Sigmoid colon (tissue), 7 donors: Measurements from ENCODE around the gene TMEM220. TPM values are rescaled to one million over a fixed set of nuclear protein-coding genes. Genes with fewer than 3 reads are reported as not detected.

Experiments used
- DNase-seq: peaks from one replicate; pipeline ENCODE4 v3.0.0-alpha.2; 2019
- H3K27ac ChIP-seq, 4 donors: fragments of 200-600 bp; sonication (generic); one replicate each; pipeline ENCODE4 v1.5.1; 2016 to 2019; ENCODE audit warnings: mild to moderate bottlenecking in 1 of 4
- H3K27me3 ChIP-seq, 3 donors: fragments of 200-600 bp; sonication (generic); one replicate each; pipeline ENCODE4 v1.5.1; 2019; ENCODE audit warnings: mild to moderate bottlenecking in 1 of 3
- H3K36me3 ChIP-seq, 4 donors: fragments of 200-600 bp; sonication (generic); one replicate each; pipeline ENCODE4 v1.5.1; 2016 to 2019
- H3K4me1 ChIP-seq, 4 donors: fragments of 200-600 bp; sonication (generic); one replicate each; pipeline ENCODE4 v1.5.1; 2017 to 2019
- H3K4me3 ChIP-seq, 4 donors: fragments of 200-600 bp; sonication (generic); one replicate each; pipeline ENCODE4 v1.5.1; 2017 to 2019; ENCODE audit warnings: mild to moderate bottlenecking in 2 of 4, moderate library complexity in 1 of 4
- H3K9me3 ChIP-seq, 4 donors: fragments of 200-600 bp in 3 of 4; sonication (generic) in 3 of 4; one replicate each; pipeline versions ENCODE4 v1.5.1 to v1.6.1; 2013 to 2019
- CTCF ChIP-seq, 4 experiments: fragments of 450-650 bp in 3 of 4; fragments of 200-600 bp in 1 of 4; IDR thresholded peaks; one replicate each; pipeline ENCODE4 v1.5.1; 2016 to 2019; ENCODE audit warnings: antibody characterized with exemption in 4 of 4, mild to moderate bottlenecking in 3 of 4, moderate library complexity in 2 of 4
- EP300 ChIP-seq, 4 donors: sonication (generic); formaldehyde crosslinking; IDR thresholded peaks; one replicate each; pipeline ENCODE4 v1.6.1; 2017; ENCODE audit warnings: antibody characterized with exemption in 4 of 4
- POLR2A ChIP-seq, 2 donors: fragments of 450-650 bp; IDR thresholded peaks; one replicate each; pipeline ENCODE4 v1.6.1; 2016; ENCODE audit warnings: antibody characterized with exemption in 2 of 2, mild to moderate bottlenecking in 2 of 2, moderate library complexity in 2 of 2
- POLR2AphosphoS5 ChIP-seq, 4 donors: sonication (generic); formaldehyde crosslinking; IDR thresholded peaks; one replicate each; pipeline ENCODE4 v1.6.1; 2017; ENCODE audit warnings: antibody characterized with exemption in 4 of 4
- WGBS, 2 donors: extraction: QIAGEN DNeasy Blood & Tissue Kit; methylation state at CpG; one replicate each; pipeline ENCODE4 v1.1.7; 2013; 5-methylcytosine and 5-hydroxymethylcytosine counted together
- intact Hi-C: fragments of 100-400 bp; cut with DNase I; formaldehyde crosslinking; loops from one replicate; pipeline ENCODE4 v1.15.1; 2023
- polyA plus RNA-seq, 3 donors: library from polyadenylated mRNA; stranded (reverse); fragments of 200-250 nt; gene quantifications; one replicate each; pipeline ENCODE4 v1.2.3, GENCODE V29; 2013
- total RNA-seq, 4 donors: library from RNA; depleted of rRNA; stranded (reverse); fragments of >200 nt; gene quantifications; one replicate each; pipeline ENCODE4 v1.1.0, GENCODE V29; 2016
- donor health status: healthy with polysubstance abuse.
- donor health status: Bipolar disorder and iron deficiency.
- donor health status: healthy.

Gene TMEM220
- total and polyA plus RNA-seq, 7 donors = 8.3 to 22.7 (median 13.2) TPM

GRCh38 chr17:10668775-10669174, 61.0 kb downstream of the TMEM220 start:
- intact Hi-C loops = no loop called here
- Histone ChIP-seq H3K27me3 (no peaks in the 10 kb centered on the region), H3K9me3 (no peaks in the 10 kb centered on the region), H3K4me3 (no peak overlapping the region), H3K27ac (peak overlapping the region in 1 of 4 donors; percentile 1), H3K36me3 (no peaks in the 10 kb centered on the region), H3K4me1 (peaks cover 0 to 19% (median 9%) of the 10 kb centered on the region in 4 donors)
- WGBS, 2 donors = 92 to 93% methylated on average over 1 of the region's 1 CpG
- DNase-seq = no peak
- no peak for TF ChIP-seq EP300 (IDR thresholded peaks at IDR 0.05)
- no peak for TF ChIP-seq POLR2A (IDR thresholded peaks at IDR 0.05)
- no peak for TF ChIP-seq POLR2AphosphoS5 (IDR thresholded peaks at IDR 0.05)
- TF ChIP-seq CTCF (IDR thresholded peaks at IDR 0.05) = no peak

GRCh38 chr17:10666906-10667305, 62.9 kb downstream of the TMEM220 start:
- intact Hi-C loops = no loop called here
- no peak for TF ChIP-seq POLR2AphosphoS5 (IDR thresholded peaks at IDR 0.05)
- no peak for TF ChIP-seq CTCF (IDR thresholded peaks at IDR 0.05)
- TF ChIP-seq POLR2A (IDR thresholded peaks at IDR 0.05) = no peak
- TF ChIP-seq EP300 (IDR thresholded peaks at IDR 0.05) = no peak
- peaks cover 0 to 7% (median 3%) of the 10 kb centered on the region in 4 donors for H3K4me1 ChIP-seq
- 89 to 93% methylated on average over 5 of the region's 5 CpGs for WGBS, 2 donors
- H3K9me3 ChIP-seq = no peaks in the 10 kb centered on the region
- no peak overlapping the region for H3K4me3 ChIP-seq
- H3K27me3 ChIP-seq = no peaks in the 10 kb centered on the region
- H3K27ac ChIP-seq = no peak overlapping the region
- H3K36me3 ChIP-seq = no peaks in the 10 kb centered on the region
- no peak for DNase-seq

- TF ChIP-seq CTCF (IDR thresholded peaks at IDR 0.05) (no peak), EP300 (IDR thresholded peaks at IDR 0.05) (no peak), POLR2AphosphoS5 (IDR thresholded peaks at IDR 0.05) (no peak), POLR2A (IDR thresholded peaks at IDR 0.05) (no peak)
- H3K4me3 ChIP-seq = no peak overlapping the region
- H3K27ac ChIP-seq = no peak overlapping the region
- WGBS, 2 donors = 96 to 97% methylated on average over 9 of the region's 9 CpGs
- H3K27me3 ChIP-seq = no peaks in the 10 kb centered on the region
- no peak for DNase-seq
- H3K36me3 ChIP-seq = peaks cover 0 to 1% (median 0%) of the 10 kb centered on the region in 4 donors
- H3K9me3 ChIP-seq = no peaks in the 10 kb centered on the region
- peaks cover 0 to 7% (median 3%) of the 10 kb centered on the region in 4 donors for H3K4me1 ChIP-seq
- intact Hi-C loops = no loop called here
Measured at GRCh38 chr17:10664571-10664970, 65.3 kb downstream of the TMEM220 start.

Other genes starting within 250 kb of the TMEM220 start
- gene MYH1, start 211.5 kb downstream of the TMEM220 start, total RNA-seq = under 1 TPM in 1 of 4 donors, not detected in 3; 0.55 TPM
- gene MYH1, start 211.5 kb downstream of the TMEM220 start, polyA plus RNA-seq = under 1 TPM in 2 of 3 donors, not detected in 1; 0.01 to 0.60 TPM
- 1 to 10 TPM in 1 of 4 donors, under 1 TPM in 2, not detected in 1; 0.14 to 2.8 (median 0.36) TPM for gene MYH2, start 180.4 kb downstream of the TMEM220 start, total RNA-seq
- gene MYH2, start 180.4 kb downstream of the TMEM220 start, polyA plus RNA-seq = under 1 TPM in 1 of 3 donors, not detected in 2; 0.60 TPM
- 100 to 1,000 TPM in 1 of 4 donors, 1 to 10 TPM in 2, under 1 TPM in 1; 0.82 to 108 (median 2.0) TPM for gene MYH3, start 72.7 kb downstream of the TMEM220 start, total RNA-seq
- 1 to 10 TPM in 2 of 3 donors, under 1 TPM in 1; 0.23 to 2.9 (median 1.2) TPM for gene MYH3, start 72.7 kb downstream of the TMEM220 start, polyA plus RNA-seq
- gene SCO1, start 32.5 kb downstream of the TMEM220 start, total RNA-seq = 10 to 100 TPM; 12.2 to 22.1 (median 17.9) TPM
- 10 to 100 TPM; 24.0 to 37.5 (median 26.7) TPM for gene SCO1, start 32.5 kb downstream of the TMEM220 start, polyA plus RNA-seq
- gene ADPRM, start 32.4 kb downstream of the TMEM220 start, total RNA-seq = 10 to 100 TPM in 3 of 4 donors, 1 to 10 TPM in 1; 7.6 to 16.6 (median 15.3) TPM
- gene ADPRM, start 32.4 kb downstream of the TMEM220 start, polyA plus RNA-seq = 10 to 100 TPM in 2 of 3 donors, 1 to 10 TPM in 1; 7.4 to 11.4 (median 10.7) TPM
- gene TMEM238L, start 74.1 kb upstream of the TMEM220 start, total RNA-seq = not detected
- 100 to 1,000 TPM in 1 of 3 donors, 10 to 100 TPM in 2; 43.2 to 130 (median 97.8) TPM for gene TMEM238L, start 74.1 kb upstream of the TMEM220 start, polyA plus RNA-seq
- 10 to 100 TPM in 1 of 4 donors, 1 to 10 TPM in 3; 3.1 to 10.3 (median 5.3) TPM for gene PIRT, start 108.1 kb upstream of the TMEM220 start, total RNA-seq
- 1 to 10 TPM in 1 of 3 donors, under 1 TPM in 2; 0.46 to 3.6 (median 0.60) TPM for gene PIRT, start 108.1 kb upstream of the TMEM220 start, polyA plus RNA-seq